CD4-positive, alpha-beta T cell treated with Interferon alpha-2 for 1 hour (primary cell): ENCODE data around the gene RGS1.
A peak's percentile ranks its signal among the peaks of the same experiment; 100 is the strongest.

ENCODE experiments used
- DNase-seq, 2 donors: peaks; one replicate each; pipeline ENCODE4 v3.0.0-alpha.2; 2020 to 2022

RGS1 gene

DNA sequence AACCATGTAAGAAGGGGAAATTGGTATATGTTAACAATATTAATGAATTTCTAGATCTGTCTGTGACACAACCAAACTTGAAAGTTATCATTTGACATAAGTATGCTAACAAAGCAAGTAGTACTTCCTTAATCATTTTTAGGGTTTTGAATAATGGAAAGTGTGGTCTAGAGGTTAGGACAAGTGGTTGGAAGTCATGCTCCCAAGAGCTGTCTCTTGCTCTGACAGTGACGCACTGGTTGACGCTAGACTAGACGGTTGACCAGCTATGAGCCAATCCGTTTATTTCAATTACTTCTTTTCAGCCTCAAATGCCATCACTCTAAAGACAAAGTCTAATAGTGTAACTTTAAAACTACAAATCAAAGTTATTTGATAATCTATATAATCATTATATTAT, 20.7 kb upstream of the RGS1 start:
- no peak for DNase-seq

DNA sequence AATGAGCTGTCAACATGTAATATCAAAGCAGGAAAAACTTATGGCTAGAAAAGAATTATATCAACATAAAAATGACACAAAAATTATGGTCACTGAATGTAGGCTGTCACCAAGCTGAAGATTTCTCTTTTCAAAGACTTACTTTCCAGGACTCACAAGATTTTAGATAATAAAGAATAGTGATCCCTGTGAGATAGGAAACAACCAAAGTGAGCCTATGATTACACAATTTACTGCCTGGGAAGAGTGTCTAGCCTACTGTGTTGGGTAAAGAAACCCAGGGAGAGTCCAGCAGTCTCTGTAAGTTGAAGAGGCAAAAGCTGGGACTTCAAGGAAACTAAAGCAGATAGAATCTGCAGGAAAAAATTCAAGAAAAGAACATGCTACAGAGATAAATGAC, 20.2 kb upstream of the RGS1 start:
- no peak for DNase-seq

- DNase-seq, result no peak
Observed at GRCh38 chr1:192557841-192558595, 17.6 kb upstream of the RGS1 start.

- DNase-seq, result no peak
Observed at GRCh38 chr1:192559115-192560006, 16.2 kb upstream of the RGS1 start.

DNA sequence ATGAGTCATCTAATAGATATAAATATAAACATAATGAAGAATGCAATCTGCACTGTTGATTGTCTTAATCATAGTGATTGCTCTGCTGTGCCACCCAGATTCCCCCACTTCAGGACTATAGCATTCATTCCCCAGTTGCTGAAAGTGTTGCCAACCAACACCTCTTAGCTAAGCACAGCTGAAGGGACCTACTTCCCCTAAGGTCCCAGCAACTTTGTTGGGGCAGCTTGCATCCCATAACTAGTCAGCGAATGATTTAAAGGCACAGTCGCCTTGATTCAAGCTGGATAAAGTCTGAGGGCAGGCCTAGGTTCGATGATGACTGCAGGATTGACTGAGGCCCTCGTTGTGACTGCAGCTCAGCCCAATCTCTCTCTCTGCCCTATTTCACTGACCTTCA, 14.3 kb upstream of the RGS1 start:
- no peak for DNase-seq

DNA sequence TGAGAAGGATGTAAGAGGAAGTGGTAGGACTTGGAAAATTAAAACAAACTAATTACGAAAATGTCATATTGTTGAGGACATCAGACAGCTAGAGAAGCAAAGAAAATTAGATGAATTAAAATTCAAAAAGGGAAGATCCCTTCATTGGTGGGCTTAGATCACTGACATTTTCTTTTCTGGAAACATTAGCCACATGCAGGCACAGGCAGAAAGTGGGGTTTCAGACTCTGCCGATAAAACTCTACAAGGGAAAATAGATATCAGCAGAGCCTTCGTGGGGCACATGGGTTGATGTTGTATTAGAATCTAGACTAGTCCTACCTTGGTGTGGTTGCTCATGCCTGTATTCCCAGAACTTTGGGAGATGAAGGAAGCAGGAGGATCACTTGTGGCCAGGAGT, 12.4 kb upstream of the RGS1 start:
- no peak for DNase-seq

DNA sequence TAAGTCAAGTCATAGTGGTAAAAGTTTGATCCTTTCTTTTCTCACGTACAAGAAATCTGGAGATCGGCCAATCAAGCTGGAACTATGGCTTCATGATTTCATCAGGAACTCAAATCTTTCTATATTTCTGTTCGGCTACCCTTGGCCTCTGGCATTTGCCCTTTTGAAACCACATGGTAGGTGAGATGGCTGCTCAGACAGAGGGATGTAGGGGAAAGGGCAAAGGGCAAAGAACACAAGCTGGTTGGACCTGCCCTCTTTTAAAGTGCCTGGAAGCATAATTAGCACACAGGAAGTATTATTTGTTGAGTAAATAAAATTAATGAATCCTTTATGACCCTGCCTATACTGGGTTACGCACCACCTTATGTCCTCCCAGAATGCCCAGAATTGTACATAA, 11.5 kb upstream of the RGS1 start:
- no peak for DNase-seq

DNA sequence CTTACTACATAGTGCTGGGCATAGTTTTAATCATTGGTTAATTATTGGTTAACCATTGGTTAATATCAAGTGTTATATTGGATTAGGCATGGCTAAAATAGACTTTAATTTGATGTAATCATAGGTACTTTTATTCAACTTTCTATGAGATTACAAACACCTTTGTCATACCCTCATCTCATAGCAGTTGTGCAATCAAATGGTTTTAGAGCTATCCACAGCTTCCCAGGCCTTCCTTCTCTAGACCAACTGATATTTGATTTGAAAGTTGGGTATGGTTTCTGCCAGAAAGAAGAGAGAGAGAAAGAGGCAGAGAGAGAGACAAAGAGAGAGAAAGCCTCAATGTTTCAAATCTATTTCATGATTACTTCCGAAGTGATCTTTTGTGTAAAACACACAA, 9.6 kb upstream of the RGS1 start:
- no peak for DNase-seq

DNA sequence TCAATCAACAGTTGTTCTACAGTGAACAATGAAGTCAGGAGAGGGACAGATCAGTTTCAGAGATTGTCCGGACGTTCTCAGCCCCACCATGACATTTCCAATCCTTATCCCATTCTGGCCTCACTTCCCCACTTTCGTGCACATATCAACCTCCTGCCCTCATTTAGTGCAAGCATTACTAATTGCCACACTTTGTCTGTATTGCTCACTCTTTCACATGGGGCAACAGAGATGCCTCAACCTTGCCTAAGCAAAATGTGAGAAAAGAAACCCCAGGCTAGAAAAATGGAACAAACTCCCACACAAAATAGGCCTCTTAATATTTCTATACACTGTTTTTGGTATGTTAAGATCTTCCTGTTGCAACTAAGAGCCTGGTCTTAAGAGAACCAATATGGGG, 8.9 kb upstream of the RGS1 start:
- DNase-seq, result no peak

- no peak for DNase-seq
Observed at GRCh38 chr1:192568063-192568462, 7.5 kb upstream of the RGS1 start.

DNA sequence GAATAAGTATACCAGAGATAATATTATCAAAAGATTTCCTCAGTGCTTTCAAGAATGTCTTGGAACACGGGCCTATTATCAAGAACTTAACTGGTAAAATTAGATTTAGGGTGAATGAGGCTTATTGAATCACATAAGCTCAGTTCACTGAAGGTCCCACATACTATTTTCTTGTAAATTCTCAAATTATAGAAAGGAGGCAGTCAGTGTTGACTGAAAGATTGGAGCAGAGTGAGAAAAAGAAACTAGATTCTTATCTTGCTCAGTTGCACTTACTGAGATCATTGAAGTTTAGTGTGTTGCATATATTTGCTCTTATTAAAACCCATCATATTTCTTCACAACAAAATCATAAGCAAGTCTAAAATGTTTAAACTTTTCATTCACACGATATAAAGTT, 3.9 kb upstream of the RGS1 start:
- peak in 1 of 2 donors; percentile 79 for DNase-seq

GRCh38 chr1:192573499-192573898, 2.1 kb upstream of the RGS1 start:
- DNase-seq, result peak in 1 of 2 donors; percentile 43

- DNase-seq, result peak in 1 of 2 donors; percentile 42
Observed at GRCh38 chr1:192574073-192574472, 1.5 kb upstream of the RGS1 start.

- DNase-seq, result peak in 1 of 2 donors; percentile 39
Observed at GRCh38 chr1:192576190-192577144, 894 bp downstream of the RGS1 start.

DNA sequence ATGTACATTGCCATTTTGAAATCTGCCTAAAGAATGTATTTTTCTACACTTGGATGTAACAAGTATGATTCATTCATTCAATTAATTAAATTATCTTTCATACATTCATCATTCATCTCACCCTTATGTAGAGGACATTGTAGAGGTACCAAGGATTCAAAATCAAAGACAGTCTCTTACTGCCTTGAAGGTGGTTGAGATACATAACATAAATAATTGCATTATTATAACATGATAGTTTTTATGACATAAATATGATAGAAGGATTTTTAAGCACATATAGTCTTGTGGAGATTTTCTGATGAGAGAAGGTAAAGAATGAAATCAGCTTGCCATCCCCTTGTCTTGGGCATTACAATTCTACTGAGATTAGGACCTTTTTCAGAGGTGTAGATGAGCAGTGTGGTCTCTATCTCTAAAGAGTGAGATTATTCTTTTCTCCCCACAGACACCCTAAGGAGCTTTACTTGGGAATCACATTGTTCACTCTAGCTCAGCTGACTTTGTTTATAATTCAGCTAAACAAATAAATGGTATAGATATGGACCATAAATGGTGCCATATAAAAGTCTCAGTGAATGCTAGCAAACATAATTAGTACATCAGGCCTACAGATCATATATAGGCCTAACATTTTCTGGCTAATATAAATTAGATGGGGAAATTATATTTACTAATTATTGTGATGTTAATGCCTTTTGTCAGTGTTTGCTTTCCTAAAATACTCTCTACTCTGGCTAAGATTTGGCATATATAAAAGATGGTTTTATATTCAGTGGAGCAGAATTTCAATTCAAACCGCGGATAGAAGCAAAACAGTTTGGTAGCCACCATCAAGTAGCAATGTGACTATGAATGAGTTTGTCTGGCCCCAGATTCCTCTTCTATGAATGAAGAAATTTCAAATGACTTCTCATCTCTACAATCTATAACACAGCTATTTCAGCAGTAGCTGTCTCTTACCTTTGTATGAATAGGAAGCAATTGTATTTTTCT, 1.9 kb downstream of the RGS1 start:
- DNase-seq, result peak in 1 of 2 donors; percentile 42

GRCh38 chr1:192578144-192578909, 2.8 kb downstream of the RGS1 start:
- peak in 1 of 2 donors; percentile 52 for DNase-seq

GRCh38 chr1:192579010-192579738, 3.6 kb downstream of the RGS1 start:
- DNase-seq, result peak; percentile 19 to 65

DNA sequence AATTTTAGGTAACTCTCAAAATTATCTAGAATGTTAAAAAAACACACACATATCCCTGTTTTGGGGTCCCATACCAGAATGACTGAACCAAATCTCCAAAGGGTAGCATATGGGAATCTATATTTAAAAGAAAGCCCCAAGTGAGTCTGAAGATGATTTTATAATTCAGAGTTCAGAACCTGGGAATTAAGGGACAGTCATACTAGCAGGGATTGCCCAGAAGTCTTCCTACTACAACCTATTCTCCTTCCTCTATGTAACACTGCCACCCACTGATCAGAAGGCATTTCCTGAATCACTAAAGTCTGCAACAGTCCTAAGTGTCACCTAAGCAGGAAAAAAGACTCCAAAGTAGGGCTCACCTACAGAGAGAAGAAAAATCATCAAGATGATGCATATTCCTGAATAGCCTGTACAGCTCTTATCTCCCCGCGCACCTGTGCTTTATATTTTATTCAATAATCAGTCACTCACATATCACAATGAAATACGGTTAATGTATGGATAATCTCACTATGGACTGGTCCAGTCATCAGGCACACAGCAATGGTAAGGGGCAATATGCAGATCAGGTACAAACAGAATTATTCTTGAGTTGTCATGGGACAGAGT, 4.9 kb downstream of the RGS1 start:
- peak; percentile 38 to 79 for DNase-seq

DNA sequence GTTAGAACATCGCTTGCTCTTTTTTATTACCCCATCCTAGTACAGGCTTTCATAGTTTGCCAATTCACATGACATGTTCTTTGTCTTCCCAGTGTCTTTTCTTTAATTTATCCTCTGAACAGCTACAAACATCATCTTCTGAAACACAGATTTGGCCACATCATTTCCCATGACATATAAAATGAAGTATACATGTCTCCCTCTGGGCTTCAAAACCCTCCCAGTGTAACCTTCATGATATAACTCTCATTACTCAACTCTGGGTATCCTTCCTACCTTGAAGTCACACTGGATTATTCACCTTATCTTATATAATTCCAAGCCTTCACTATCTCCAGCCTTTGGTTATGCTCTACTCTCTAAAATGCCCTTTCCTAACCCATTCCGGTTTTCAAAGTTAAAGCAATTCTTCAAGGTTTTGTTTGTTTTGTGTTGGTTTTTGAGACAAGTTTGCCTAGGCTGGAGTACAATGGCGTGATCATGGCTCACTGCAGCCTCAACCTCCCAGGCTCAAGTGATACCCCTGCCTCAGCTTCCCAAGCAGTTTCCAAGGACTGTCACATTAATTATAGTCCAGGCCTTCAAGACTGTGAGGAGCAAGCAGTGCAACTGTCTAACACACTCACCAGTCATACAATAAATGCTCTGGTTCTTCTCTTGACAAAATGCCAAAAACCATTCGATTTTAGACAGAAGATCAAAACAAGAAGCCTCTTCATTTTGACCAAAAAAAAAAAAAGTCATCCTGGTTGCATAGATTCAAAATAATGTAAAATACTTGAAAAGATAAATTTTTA, 5.8 kb downstream of the RGS1 start:
- DNase-seq, result no peak
